CD4-positive, alpha-beta T cell (primary cell): ENCODE data around the gene DUSP28. TPM values are rescaled to one million over a fixed set of nuclear protein-coding genes. Genes with fewer than 3 reads are reported as not detected.
A peak's percentile ranks its signal among the peaks of the same experiment; 100 is the strongest.

Source experiments
- ATAC-seq: fragments of 200-7000 bp; cut with Tn5 transposase; one replicate; pipeline ENCODE4 v1.10.0; 2022; ENCODE audit warnings: mild to moderate bottlenecking; ENCODE audit not compliant: poor library complexity
- CTCF ChIA-PET: fragments of 350-600 bp; sonication (Branson Sonifier 250); formaldehyde crosslinking; loops from one replicate; lab custom pipeline; 2021; ENCODE audit warnings: antibody characterized with exemption, inconsistent platforms; lab: Charles Lee
- POLR2A ChIA-PET: fragments of 350-600 bp; sonication (Branson Sonifier 250); formaldehyde crosslinking; loops from one replicate; lab custom pipeline; 2021; ENCODE audit warnings: antibody characterized with exemption, inconsistent platforms; lab: Charles Lee
- DNase-seq, 14 experiments: peaks; one replicate each; pipeline ENCODE4 v3.0.0-alpha.2; 2013 to 2020; ENCODE audit warnings: mixed read lengths in 2 of 14
- H3K27ac ChIP-seq, 2 donors: one replicate each; pipeline versions ENCODE4 v1.5.1 to v1.7.0; 2013; ENCODE audit warnings: low read length in 2 of 2, low read depth in 1 of 2, mild to moderate bottlenecking in 1 of 2
- H3K27me3 ChIP-seq, 2 experiments: 1 replicate in 1 of 2; 2 replicates in 1 of 2; pipeline versions ENCODE4 v1.6.1 to v1.7.0; 2013; ENCODE audit warnings: low read length in 2 of 2, control low read depth in 1 of 2, mild to moderate bottlenecking in 1 of 2, moderate library complexity in 1 of 2; ENCODE audit not compliant: insufficient read depth in 2 of 2, control insufficient read depth in 1 of 2
- H3K36me3 ChIP-seq: one replicate; pipeline ENCODE4 v1.6.1; 2013; ENCODE audit warnings: low read length, control low read depth; ENCODE audit not compliant: insufficient read depth
- H3K4me1 ChIP-seq: one replicate; pipeline ENCODE4 v1.6.1; 2013; ENCODE audit warnings: low read length, control low read depth; ENCODE audit not compliant: insufficient read depth
- H3K4me3 ChIP-seq: one replicate; pipeline ENCODE4 v1.5.1; 2013; ENCODE audit warnings: mild to moderate bottlenecking, low read length, moderate library complexity
- H3K9me3 ChIP-seq, 2 experiments: 1 replicate in 1 of 2; 2 replicates in 1 of 2; pipeline versions ENCODE4 v1.6.1 to v1.7.0; 2013; ENCODE audit warnings: low read length in 2 of 2, mild to moderate bottlenecking in 2 of 2, control low read depth in 1 of 2, moderate library complexity in 1 of 2; ENCODE audit not compliant: control insufficient read depth in 1 of 2, insufficient read depth in 1 of 2
- H3K27ac Mint-ChIP-seq: one replicate; pipeline ENCODE4 v1.8.0; 2020; ENCODE audit warnings: mixed read lengths
- H3K27me3 Mint-ChIP-seq: one replicate; pipeline ENCODE4 v1.8.0; 2021; ENCODE audit warnings: mixed read lengths
- H3K36me3 Mint-ChIP-seq: one replicate; pipeline ENCODE4 v1.8.0; 2021; ENCODE audit warnings: low read depth, mixed read lengths
- H3K4me1 Mint-ChIP-seq: one replicate; pipeline ENCODE4 v1.8.0; 2021; ENCODE audit warnings: low read depth, mixed read lengths
- H3K4me3 Mint-ChIP-seq: one replicate; pipeline ENCODE4 v1.8.0; 2020; ENCODE audit warnings: mild to moderate bottlenecking, mixed read lengths
- H3K9me3 Mint-ChIP-seq: one replicate; pipeline ENCODE4 v1.8.0; 2020; ENCODE audit warnings: mixed read lengths
- CTCF ChIP-seq: fragments of 200-600 bp; IDR thresholded peaks from one replicate; pipeline ENCODE4 v1.8.0; 2022; ENCODE audit warnings: antibody characterized with exemption, mild to moderate bottlenecking
- intact Hi-C, 2 experiments: fragments of 100-400 bp; cut with DNase I in 1 of 2; cut with micrococcal nuclease in 1 of 2; formaldehyde crosslinking; loops; one replicate each; pipeline versions ENCODE4 v1.15.1 to v1.9.0; 2023 to 2025; cut with DNase I, micrococcal nuclease
- total RNA-seq, 174 experiments: library from RNA in 2 of 174; stranded (reverse) in 2 of 174; gene quantifications; one replicate each; pipeline ENCODE4 v1.2.3 and lab custom pipeline; 2021 to 2026

The DUSP28 gene
- total RNA-seq, 2 experiments from 2014 or later, result 18.3 to 18.9 TPM

- intact Hi-C loops, result loop anchor here (1.0 to 10.0 kb wide), 11 partner anchors 20 to 1318 kb away; partner anchors contain the start of genes CAPN10 (in 2 of the 2), COPS9 (in 1 of the 2), FARP2 (in 1 of the 2) and GPR35 (in 1 of the 2)
- Mint-ChIP-seq H3K27ac (peak overlapping the region; percentile 98), H3K4me1 (peaks cover 84% of the 10 kb centered on the region), H3K36me3 (peaks cover 61% of the 10 kb centered on the region), H3K9me3 (no peaks in the 10 kb centered on the region), H3K27me3 (no peaks in the 10 kb centered on the region), H3K4me3 (peak overlapping the region; percentile 96)
- TF ChIP-seq CTCF, result peak; percentile 86
- peak; percentile 60 for ATAC-seq
- ChIA-PET POLR2A (interaction anchor here (0.9 to 7.3 kb wide), 13 partner anchors 9 to 1168 kb away, joined by 3 to 224 read pairs (median 5); partner anchors contain the start of genes ANKMY1, CAPN10, D2HGDH and HDLBP), CTCF (interaction anchor here (0.6 to 5.3 kb wide), 10 partner anchors 9 to 55 kb away, joined by 3 to 54 read pairs (median 7); partner anchors contain the start of genes ANKMY1 and CAPN10)
- H3K4me3 ChIP-seq, result peak overlapping the region; percentile 87
- peaks cover 88% of the 10 kb centered on the region for H3K4me1 ChIP-seq
- H3K36me3 ChIP-seq, result peaks cover 15% of the 10 kb centered on the region
- DNase-seq, result peak; percentile 89 to 98 (median 95)
- H3K9me3 ChIP-seq, result no peaks in the 10 kb centered on the region
- H3K27me3 ChIP-seq, result no peaks in the 10 kb centered on the region
- peak overlapping the region; percentile 91 to 97 for H3K27ac ChIP-seq
Observed at GRCh38 chr2:240566203-240567136, 6.3 kb downstream of the DUSP28 start.

GRCh38 chr2:240567137-240567871 is 7.1 kb downstream of the DUSP28 start:
- Histone ChIP-seq H3K27ac (peak overlapping the region; percentile 80 to 93), H3K4me3 (peak overlapping the region; percentile 87), H3K9me3 (no peaks in the 10 kb centered on the region), H3K27me3 (no peaks in the 10 kb centered on the region), H3K36me3 (peaks cover 20% of the 10 kb centered on the region), H3K4me1 (peaks cover 88% of the 10 kb centered on the region)
- CTCF ChIA-PET, result interaction anchor here (0.6 to 5.3 kb wide), 7 partner anchors 9 to 54 kb away, joined by 4 to 54 read pairs (median 24); partner anchors contain the start of genes ANKMY1 and CAPN10
- Mint-ChIP-seq H3K27me3 (no peaks in the 10 kb centered on the region), H3K9me3 (no peaks in the 10 kb centered on the region), H3K4me1 (peaks cover 76% of the 10 kb centered on the region), H3K4me3 (peak overlapping the region; percentile 96), H3K36me3 (peaks cover 57% of the 10 kb centered on the region), H3K27ac (peak overlapping the region; percentile 98)
- POLR2A ChIA-PET, result interaction anchor here (1.2 to 7.3 kb wide), 7 partner anchors 10 to 748 kb away, joined by 4 to 224 read pairs (median 18); partner anchors contain the start of genes ANKMY1, CAPN10 and HDLBP
- TF ChIP-seq CTCF, result no peak
- DNase-seq (peak in 10 of 14 experiments; percentile 43 to 79 (median 58)), ATAC-seq (peak; percentile 8)
- intact Hi-C loops, result loop anchor here (2.0 to 10.0 kb wide), 10 partner anchors 53 to 1317 kb away; partner anchors contain the start of genes COPS9 (in 1 of the 2), FARP2 (in 1 of the 2), GPR35 (in 1 of the 2) and HDAC4 (in 1 of the 2)
